ENCODE results near the gene FAM171A2. TPM values are rescaled to one million over a fixed set of nuclear protein-coding genes. Genes with fewer than 3 reads are reported as not detected.

The FAM171A2 gene
- total RNA-seq, 1 experiment from 2014 or later = 29.9 TPM

- ChIA-PET CTCF (interaction anchor here (0.6 to 3.5 kb wide), 47 partner anchors 8 to 363 kb away, joined by 3 to 78 read pairs (median 6); partner anchors contain the start of genes ASB16, ATXN7L3, FAM171A2 and HDAC5), POLR2A (interaction anchor here (0.8 to 1.4 kb wide), 9 partner anchors 9 to 124 kb away, joined by 3 to 8 read pairs (median 4); partner anchors contain the start of genes RUNDC3A and SLC25A39)
- H3K4me3 Mint-ChIP-seq = peak overlapping the region; percentile 85
- H3K36me3 Mint-ChIP-seq = no peaks in the 10 kb centered on the region
- no peak for TF ChIP-seq EMX1 (CRISPR knock-in tag; IDR thresholded peaks at IDR 0.05)
- H3K27ac Mint-ChIP-seq = no peak overlapping the region
- DNase-seq (ENCODE audit: low spot score) = no peak
- peaks cover 20% of the 10 kb centered on the region for H3K27me3 Mint-ChIP-seq (ENCODE audit: low read depth)
- peaks cover 8% of the 10 kb centered on the region for H3K4me1 Mint-ChIP-seq
- ATAC-seq = no peak
- H3K9me3 Mint-ChIP-seq = no peaks in the 10 kb centered on the region
Measured at GRCh38 chr17:44346064-44346844, 17.4 kb downstream of the FAM171A2 start.

GRCh38 chr17:44345454-44346026 is 18.1 kb downstream of the FAM171A2 start:
- peaks cover 20% of the 10 kb centered on the region for H3K27me3 Mint-ChIP-seq (ENCODE audit: low read depth)
- no peaks in the 10 kb centered on the region for H3K36me3 Mint-ChIP-seq
- no peaks in the 10 kb centered on the region for H3K9me3 Mint-ChIP-seq
- 0 out of 2 replicates have a peak, but pooled peaks have one; percentile 15 for TF ChIP-seq HMGXB4 (CRISPR knock-in tag; IDR thresholded peaks at IDR 0.05)
- peak; percentile 38; the same call in 1 of the 2 replicates for TF ChIP-seq CTCF (IDR thresholded peaks at IDR 0.05)
- TF ChIP-seq SP1 (CRISPR knock-in tag; conservative IDR thresholded peaks at IDR 0.05) = peak; percentile 41; the same call in 1 of the 2 replicates
- 0 out of 2 replicates have a peak, but pooled peaks have one; percentile 42 for TF ChIP-seq GABPB1 (CRISPR knock-in tag; IDR thresholded peaks at IDR 0.05)
- TF ChIP-seq SOX15 (CRISPR knock-in tag; IDR thresholded peaks at IDR 0.05) = no peak
- TF ChIP-seq ZNF232 (CRISPR knock-in tag; IDR thresholded peaks at IDR 0.05) = peak; percentile 65; the same call in 1 of the 2 replicates
- TF ChIP-seq MYBL2 (CRISPR knock-in tag; IDR thresholded peaks at IDR 0.05) = no peak
- no peak for TF ChIP-seq E2F4 (CRISPR knock-in tag; IDR thresholded peaks at IDR 0.05; ENCODE audit: borderline replicate concordance, low read depth)
- no peak for TF ChIP-seq IRF1 (CRISPR knock-in tag; IDR thresholded peaks at IDR 0.05)
- 0 out of 2 replicates have a peak, but pooled peaks have one; percentile 46 for TF ChIP-seq E2F1 (CRISPR knock-in tag; IDR thresholded peaks at IDR 0.05)
- no peak for TF ChIP-seq ZNF396 (CRISPR knock-in tag; IDR thresholded peaks at IDR 0.05; ENCODE audit: borderline replicate concordance)
- TF ChIP-seq ETV6 (CRISPR knock-in tag; IDR thresholded peaks at IDR 0.05) = peak; percentile 99
- no peak for TF ChIP-seq ZNF416 (CRISPR knock-in tag; IDR thresholded peaks at IDR 0.05)
- ATAC-seq (peak; percentile 33), DNase-seq (ENCODE audit: low spot score) (peak; percentile 81)
- POLR2A ChIA-PET = interaction anchor here (0.8 to 1.4 kb wide), 10 partner anchors 9 to 124 kb away, joined by 3 to 8 read pairs (median 4); partner anchors contain the start of genes RUNDC3A and SLC25A39
- peak overlapping the region; percentile 85 for H3K4me3 Mint-ChIP-seq
- CTCF ChIA-PET = interaction anchor here (0.6 to 3.5 kb wide), 54 partner anchors 8 to 401 kb away, joined by 3 to 78 read pairs (median 5); partner anchors contain the start of genes ASB16, ATXN7L3, FAM171A2 and HDAC5
- peak overlapping the region; percentile 95 for H3K27ac Mint-ChIP-seq
- peaks cover 8% of the 10 kb centered on the region for H3K4me1 Mint-ChIP-seq

Measured in WTC11 (cell line).